ENCODE measurements around the gene TTLL5.
"Not testable (repeated sequence)": the region's sequence is repeated elsewhere in the genome, so short reads cannot be mapped to it uniquely, and the experiment has no call there.

The TTLL5 gene

DNA sequence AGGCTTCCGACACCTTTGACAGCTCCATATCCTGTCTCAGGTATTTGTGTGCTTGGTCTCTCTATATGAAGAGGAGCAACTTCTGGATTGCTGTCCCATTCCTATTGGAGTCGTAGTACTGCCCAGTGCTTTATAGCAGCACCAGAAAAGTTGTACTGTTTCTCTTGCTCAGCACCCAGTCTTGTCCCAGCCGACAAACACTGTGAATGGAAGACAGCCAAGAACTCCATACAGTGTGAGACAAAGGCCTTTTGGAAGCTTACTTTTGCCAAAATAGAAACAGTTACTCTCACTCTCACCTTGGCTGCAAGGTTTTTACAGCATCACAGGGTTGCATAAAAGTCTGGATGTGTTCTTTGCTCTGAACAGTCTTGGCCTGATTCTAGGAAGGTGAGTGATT lies 215.5 kb downstream of the TTLL5 start:
- no peak for DNase-seq

DNA sequence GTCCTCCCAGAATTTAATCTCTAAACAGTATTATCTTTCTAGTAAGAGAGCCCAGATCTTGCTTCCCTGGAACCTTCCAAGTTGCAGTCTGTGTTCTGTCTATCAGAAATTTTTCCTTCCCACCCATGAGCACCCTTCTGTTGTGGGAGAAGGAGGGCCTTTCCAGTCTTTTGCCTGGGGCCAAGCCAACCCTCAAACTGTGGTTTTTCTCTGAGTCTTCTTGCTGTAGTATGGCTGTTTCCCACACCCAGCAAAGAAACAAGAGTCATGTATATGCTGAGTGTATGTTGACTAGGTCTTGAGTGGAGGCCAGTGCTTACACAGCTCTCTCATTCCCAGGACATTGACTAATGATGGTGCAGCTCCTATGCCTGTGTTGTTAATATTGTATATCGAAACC lies 216.2 kb downstream of the TTLL5 start:
- no peak for DNase-seq

DNA sequence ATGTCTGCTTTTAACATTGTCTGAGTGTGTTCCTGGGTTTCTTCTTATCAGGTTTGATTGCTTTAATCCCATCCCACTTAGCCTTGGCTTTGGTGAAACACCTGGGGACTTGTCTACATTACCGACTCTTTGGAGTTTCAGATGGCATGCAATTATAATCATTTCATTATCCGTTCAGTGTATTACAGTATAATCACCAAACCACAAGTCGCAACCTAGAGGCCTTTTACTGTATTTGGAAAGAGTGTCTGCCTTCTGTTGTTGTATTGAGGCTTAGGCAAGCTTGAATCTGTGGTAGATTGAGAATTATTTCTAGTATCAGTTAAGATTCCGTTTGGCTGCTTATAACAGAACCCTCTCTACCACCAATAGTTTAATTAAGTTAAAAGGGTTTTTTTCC lies 216.8 kb downstream of the TTLL5 start:
- no peak for DNase-seq

DNA sequence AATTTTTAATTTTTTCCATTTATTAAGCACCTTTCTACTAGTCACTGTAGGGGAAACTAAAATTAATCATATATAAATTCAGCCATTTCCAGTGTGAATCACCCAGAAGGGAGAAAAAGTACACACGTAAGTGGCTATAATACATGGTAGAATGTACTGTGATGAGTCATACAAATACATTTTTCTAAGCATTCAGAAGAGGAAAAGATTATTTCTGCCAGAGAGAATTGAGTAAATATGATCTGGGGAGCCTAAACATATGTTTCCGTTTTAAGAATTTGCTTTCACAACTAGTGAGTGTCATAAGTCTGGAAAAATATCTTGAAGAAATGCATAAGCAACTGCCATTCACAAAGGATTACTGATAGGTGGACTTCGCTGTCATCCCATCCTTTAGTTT lies 218.0 kb downstream of the TTLL5 start:
- no peak for DNase-seq

DNA sequence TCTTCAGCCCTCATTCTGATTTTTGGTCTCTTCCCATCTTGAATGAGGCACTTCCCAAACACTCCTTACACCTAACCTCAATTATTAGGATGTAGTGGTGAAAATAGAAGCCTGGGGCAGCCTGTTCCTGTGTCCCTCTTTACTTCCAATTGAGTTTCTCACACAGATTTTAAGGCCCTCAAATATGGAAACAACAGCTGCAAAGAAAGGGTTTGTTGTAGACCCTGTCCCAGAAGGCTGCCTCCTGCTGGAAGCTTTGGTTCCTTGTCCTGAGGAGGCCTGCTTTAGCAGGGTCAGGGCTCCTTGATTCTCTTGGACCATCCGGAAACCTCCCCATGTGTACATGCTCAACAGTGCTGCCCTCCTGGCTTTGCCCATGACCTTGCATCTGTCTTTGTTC lies 219.5 kb downstream of the TTLL5 start:
- no peak for DNase-seq

DNA sequence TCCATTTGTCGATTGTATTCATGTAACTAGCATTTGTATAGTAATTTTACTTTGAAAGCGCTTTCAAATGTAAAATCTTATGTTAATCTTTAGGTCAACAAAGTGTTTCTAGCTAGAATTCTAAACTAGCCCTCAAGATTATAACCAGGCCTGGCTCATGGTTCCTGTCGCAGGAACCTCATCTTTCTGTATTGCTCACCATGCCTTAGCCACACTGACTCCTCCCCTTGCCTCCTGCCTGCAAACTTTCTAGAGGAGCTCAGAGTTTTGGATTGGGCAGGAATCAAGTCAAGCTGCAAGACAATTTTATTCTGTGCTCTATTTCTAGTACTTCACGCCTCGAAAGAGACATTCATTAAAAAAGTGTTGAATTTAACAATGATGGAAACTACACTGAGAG lies 220.9 kb downstream of the TTLL5 start:
- DNase-seq, result no peak

DNA sequence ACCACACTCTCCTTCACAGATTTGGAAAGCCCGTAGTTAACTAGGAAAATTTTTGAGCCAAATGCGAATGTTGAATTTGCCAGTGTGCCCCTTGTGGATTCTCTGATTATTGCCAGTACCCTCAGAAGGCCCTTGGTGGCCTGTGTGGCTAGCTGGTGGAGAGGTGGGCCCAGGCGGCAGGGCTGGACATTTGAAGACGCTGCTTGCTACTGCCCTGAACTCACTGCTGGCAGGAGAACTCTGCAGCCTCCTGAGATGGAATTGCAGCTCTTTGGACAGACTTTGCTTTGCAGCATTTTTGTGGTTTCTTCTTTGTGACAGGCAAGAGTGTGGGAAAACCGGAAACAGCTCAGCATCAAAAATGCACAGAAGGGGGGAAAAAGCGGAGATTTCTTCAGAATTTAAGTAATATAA lies 223.2 kb downstream of the TTLL5 start:
- no peak for DNase-seq

DNA sequence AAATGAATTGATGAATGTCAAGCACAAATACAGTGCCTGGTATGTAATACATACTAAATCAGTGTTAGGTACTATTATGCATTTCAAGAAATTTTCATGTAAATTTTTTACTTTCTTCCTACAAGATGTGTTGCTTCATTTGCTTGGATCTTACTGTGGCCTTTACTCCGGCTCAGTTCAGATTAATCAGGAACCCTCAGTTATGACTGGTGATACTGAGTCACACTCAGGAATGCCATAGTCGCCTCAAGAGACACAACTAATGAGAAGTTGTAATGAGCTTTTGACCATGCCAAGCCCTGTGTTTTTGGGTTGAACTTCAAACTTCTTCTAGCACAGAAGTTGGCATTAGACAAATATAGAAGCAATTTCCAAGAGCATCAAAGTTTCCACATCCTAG lies 224.8 kb downstream of the TTLL5 start:
- no peak for DNase-seq

DNA sequence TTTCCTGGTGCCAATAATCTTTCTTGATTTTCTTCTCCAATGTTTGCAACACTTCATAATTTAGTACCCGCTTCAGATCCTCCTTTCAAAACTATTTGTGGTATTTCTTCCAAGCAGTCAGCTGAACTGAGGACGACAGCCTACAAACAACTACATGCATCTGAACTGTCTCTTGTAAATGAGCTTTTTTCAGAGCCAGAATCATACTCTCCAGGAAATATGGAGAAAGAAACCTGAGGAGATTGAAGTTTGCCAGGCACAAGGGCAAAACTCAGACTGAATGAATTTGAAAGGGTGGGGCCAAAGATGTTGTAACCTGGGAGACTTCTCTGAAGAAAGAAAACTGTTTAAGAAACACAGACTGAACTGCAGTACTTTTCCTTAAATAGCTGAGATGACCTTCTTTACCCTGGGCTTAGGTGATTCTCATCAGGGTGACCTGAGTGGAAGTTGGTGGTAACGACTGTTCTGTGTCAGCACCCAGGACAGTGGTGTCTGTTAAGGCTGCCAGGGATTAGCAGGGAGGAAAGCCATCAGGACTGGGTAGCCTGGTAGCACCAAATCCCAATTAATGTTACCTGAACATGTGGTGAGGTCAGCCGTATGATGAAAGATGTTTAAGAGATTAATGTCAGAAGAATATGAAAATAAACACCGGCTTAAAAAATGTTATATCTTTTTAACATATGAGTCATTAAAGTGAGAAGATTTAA lies 225.7 kb downstream of the TTLL5 start:
- no peak for DNase-seq

DNA sequence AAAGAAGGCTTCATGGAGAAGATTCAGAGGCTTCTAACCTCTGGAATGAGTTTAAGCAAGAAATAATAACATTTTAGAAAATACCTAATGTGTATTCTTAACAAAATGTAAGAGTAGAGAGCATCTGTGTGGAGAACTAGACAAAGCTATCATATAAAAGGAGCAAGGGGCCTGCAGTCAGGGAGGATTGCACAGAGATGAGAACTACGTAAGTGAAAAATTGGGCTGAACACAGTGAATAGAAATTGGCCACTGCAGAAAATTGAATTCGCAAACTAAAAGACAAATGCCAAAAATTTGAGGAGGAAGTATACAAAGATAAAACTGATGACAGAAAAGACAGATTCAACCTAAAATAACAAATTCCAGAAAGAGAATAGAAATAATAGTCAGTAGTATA lies 227.9 kb downstream of the TTLL5 start:
- no peak for DNase-seq

DNA sequence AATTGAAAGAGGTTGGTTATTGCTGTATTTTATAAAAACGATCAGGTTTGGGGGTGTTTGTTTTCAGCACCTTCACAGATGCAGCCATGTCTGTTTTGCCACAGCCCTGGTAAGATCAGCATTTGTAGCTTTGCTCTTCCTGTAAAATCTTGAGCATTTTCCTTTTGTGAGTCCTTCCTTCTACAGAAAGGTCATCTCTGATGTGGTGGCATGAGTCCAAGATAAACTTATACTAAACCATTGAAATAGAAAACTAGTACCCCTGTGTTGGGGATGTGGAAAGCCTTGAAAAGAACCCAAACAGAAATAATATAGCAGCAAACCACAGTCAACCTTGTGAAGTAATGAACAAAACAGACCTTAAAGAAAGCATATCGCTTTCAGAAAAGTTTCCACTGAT lies 235.3 kb downstream of the TTLL5 start:
- no peak for DNase-seq

DNA sequence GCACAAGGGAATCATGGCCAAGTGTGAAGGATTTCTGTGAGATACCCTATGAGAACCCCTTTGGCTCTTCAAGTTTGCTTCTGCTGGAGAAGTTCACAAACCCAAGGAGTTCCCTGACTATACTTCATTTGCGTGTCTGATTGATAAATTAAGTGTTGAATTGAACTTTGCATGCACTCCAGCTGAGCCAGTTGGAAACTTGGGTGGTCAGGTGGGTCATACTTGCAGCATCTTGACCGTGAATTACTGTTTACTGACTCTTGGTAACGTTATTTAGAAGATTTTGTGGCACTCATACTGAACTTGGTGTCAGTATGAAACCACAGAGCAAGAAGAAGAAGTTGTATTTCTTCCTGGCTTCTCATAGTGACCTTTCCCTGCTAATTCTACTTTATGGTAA lies 243.3 kb downstream of the TTLL5 start:
- DNase-seq, result no peak

DNA sequence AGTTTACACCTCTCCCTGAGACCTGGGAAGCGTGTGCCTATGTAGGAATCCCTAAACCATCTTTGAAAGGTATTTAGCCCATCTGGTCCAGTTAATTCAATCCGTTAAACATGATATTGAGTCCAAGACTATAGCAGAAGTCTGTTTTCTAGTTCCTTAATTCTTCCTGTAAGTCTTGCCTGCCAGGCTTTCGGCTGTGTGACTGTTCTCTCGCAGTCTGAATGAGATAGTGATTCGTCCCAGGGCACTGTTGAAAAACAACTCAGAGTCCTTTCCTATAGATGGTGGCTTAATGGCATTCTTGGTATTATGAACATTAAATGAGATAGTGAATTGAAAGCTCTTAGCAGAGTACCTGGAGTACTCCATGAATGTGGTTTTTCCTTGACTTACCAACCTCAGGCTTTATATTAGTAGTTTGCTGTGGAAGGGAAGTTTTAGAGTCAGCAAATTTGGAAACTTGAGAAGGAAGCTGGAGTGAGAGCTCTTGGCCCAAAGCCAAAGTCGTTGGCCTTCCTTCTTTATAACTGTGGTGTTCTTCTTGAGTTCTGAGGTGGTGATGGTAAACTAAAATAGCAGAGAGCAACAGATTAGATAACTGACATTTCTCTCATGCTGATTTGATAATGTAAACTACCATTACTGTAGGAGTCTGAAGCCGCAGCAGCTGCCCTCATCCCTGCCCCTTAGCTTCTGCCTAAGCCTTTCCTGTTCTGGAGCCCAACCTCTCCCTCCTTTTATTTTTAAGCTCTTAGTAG lies 244.3 kb downstream of the TTLL5 start:
- no peak for DNase-seq

DNA sequence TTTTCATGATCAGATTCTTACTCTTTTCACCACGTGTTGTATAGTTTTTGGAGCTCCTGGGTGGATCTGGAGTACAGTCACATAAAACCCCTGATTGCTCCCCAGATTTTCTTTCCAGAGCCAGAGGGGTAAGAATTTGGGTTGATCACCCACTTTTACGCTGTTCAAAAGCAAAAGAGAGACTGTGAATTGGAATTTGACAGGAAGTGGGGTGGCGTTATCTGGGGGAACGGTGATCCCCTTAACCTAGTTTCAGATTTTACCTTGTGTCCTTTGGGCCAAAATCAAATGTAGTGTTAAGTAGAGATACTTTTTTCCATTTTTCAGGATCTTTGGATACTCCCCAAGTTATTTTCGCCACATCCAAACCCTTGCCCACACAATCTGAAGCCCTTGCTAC lies 245.2 kb downstream of the TTLL5 start:
- DNase-seq, result no peak

DNA sequence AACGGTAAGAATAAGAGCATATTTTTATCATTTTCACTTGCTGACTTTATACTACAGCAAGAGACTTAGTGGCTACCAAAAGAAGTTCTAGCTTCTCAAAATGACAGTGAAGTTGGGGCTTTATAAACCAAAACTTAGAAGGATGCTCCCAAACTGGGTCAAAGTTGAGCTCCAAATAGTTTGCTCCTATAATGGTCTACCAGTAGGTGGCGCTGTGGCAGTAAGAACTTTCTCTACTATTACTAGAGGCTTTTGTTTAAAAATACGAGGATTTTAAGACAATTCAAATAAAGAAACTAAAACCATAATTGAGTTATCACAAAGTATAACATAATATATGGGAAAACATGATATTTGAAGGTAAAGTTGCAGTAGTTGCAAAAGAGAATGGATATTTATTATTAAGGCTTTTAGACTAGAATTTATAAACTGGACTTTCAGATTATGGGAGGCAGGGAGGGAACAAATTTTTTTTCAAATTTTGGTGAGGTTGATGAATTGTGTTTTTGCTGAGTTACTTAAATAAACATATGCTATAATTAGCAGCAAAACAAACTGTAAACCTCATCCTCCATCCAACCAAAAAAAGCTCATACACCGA lies 245.7 kb downstream of the TTLL5 start:
- peak; percentile 7 to 70 (median 48) for DNase-seq

DNA sequence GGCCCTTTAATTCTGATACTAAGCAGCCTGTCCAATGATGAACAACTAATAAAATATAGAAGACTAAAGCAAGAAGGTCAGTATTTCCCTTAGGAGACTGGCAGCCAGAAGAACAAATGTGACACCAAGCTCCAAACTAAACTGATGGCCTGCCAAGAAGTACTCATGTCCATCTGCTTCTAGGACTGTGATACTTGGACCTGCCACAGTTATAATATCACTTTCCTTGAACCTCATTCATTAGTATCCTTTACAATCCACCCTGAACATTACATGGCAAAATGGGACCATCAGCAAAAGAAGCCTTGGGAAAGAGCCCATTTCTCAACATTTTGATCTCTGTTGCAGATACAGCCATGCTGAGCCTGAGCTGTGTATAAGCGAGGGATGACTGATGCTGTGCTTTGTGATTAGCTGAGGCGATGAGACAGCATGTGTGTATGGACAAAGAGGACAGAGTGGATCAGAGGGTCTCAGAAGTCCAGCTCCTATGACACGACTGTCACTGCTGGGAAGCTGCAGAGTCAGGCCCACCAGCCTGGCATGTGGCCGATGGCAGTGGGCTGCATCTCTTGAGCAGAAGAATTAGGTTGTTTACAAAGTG lies 246.8 kb downstream of the TTLL5 start:
- no peak for DNase-seq

DNA sequence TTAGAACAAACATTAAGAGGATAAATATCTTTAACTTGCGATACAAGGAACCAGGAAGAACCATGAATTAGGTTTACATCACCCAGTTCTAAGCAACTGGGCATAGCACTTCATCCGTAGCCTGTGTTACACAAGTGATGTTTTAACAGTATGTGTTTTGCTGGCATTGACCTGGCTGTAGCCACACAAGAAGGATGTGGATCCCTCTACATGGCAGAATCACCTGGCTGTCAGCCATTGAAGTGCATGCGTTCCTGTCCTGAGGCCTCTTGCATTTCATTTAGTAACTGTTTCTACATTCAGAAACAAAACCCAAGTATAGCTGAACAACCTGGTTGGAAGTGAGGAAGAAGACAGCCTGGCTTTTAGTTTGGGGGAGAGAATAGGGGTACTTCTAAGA lies 248.6 kb downstream of the TTLL5 start:
- DNase-seq, result no peak

DNA sequence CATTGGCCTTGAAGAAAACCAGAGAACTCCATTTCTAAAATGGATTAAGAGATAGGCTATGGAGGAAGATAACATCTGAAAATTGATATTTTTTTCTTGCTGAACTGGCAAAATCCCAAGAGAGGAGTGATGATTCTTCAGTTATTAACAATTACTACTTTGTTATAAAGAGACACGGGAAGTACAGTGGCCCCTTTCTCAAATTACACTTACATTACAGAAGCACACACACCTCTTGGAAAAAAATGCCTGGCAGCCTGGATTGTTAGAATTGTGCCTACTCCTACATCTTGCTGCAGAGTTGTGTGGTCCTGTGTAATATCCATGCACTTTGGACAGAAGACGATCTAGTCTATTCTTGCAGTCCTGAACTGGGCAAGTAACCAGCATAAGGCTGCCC lies 249.0 kb downstream of the TTLL5 start:
- no peak for DNase-seq

DNA sequence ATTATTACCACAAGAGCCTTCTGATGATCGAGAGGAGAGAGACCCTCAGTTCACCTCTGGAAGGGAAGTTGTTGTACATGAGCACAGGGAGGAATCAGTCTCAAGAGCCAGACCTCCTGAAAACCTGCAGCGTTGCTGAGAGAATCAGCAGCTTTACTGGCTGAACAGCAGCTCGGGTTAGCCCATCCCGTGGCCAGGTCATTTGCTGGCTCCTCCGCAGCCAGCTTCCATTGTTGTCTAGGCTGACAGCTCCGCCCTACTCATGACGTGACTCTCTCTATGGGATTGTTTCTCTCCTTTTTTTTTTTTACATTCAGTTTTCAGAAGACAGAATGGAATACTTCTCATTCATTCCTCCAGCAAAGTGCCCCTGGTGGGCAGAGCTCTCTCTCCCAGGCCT lies 250.8 kb downstream of the TTLL5 start:
- no peak for DNase-seq

DNA sequence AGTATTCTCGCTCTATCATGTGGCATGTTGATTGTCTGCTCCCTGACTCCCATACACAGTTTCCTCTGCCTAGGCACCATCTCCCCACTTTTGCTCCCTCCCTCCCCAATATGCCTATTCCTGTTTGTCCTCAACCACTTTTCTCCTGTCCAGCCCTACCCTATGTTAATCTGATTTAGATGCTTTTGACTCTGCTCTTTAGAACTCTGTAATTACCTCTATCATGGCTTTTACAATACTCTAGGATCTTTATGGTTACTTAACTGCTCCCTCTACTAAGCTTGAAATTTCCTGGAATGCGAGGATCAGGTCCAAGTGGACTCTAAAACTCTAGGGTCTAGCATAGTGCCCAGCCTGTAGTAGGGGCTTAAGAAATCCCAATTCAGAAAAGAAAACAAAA lies 252.1 kb downstream of the TTLL5 start:
- no peak for DNase-seq

DNA sequence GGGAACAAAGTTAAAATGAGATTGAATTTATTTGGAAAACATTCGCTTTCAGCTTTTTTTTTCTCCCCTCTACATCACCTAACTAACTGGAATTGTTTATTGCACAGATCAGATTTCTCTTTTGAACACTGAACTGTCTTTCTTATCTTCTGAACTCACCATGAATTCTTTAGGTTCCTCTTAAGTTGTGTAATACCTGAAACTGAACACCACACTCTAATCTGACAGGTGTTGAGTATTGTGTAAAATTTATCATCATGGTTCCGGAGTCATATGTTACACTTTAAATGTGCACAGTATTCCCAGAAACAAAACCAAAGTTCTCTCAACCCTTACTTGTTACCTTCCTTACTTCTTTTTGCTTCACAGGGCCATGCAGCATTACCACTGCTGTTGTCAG lies 254.0 kb downstream of the TTLL5 start:
- DNase-seq, result no peak

DNA sequence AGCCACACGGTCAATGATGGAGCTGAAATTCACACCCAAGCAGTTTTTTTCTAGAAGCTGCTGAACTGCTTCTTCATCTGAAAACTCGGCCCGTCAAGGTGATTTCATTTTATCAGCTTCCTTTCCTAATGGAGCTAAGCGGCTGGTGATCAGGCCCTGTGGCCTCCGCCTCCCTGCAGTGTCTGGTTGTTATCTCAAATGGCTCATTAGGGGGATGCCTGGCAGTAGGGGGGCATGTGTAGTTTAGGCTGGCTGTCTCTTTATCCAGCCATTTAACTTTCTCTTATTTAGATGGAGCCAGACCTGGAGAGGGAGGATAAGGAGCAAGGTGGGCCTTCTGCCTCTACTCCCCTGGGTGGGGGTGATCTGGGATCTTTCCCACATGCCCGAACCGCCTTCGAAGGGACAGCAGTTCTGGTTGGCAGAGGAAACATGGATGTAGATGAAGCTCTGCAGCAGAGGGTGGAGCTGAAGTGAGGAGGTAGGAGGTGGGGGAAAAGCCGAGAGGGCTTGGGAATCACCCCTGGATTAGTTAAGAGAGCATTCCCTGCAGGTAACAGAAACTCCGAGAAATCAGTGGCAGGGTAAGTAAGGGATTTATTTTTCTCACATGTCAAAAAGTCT lies 256.4 kb downstream of the TTLL5 start:
- DNase-seq, result no peak

DNA sequence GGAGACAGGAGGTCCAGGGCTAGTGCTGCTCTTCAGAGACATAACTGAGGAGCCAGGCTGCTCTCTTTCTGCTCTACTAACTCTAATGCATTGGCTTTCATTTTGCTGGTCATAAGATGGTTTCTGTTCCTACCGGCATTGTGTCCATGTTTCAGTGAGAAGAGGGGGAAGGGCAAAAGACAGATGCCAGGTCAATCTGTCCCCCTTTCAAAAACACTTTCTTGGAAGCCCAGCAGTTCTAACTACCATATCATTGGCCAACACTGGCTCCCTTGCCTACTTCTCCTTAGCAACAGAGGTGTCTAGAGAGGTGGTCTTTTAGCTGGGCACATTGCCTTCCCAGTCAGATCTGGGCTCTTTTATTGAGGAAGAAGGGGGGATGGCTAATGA lies 256.9 kb downstream of the TTLL5 start:
- DNase-seq, result no peak

DNA sequence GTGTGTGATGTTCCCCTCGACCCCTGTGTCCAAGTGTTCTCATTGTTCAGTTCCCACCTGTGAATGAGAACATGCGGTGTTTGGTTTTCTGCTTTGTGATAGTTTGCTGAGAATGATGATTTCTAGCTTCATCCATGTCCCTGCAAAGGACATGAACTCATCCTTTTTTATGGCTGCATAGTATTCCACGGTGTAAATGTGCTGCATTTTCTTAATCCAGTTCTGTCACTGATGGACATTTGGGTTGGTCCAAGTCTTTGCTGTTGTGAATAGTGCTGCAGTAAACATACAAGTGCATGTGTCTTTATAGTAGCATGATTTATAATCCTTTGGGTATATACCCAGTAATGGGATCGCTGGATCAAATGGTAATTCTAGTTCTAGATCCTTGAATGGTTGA lies 259.4 kb downstream of the TTLL5 start:
- not testable (repeated sequence) for DNase-seq

Measured in stimulated activated naive CD4-positive, alpha-beta T cell (primary cell).